Peyer's patch (tissue), 4 donors: Measurements from ENCODE around the gene WSCD1.

Experiments
- POLR2A ChIP-seq, 2 donors: fragments of 450-650 bp; IDR thresholded peaks; one replicate each; pipeline ENCODE4 v1.5.1; 2017; ENCODE audit warnings: antibody characterized with exemption in 2 of 2, mild to moderate bottlenecking in 2 of 2, moderate library complexity in 2 of 2
- TF ChIP-seq, protein P1 (sequence below), 6 experiments: fragments of 450-650 bp in 4 of 6; fragments of 200-600 bp in 2 of 6; sonication (generic) in 1 of 6; IDR thresholded peaks; one replicate each; pipeline ENCODE4 v1.5.1; 2017 to 2019; ENCODE audit warnings: antibody characterized with exemption in 6 of 6, mild to moderate bottlenecking in 3 of 6, moderate library complexity in 1 of 6

DNA sequence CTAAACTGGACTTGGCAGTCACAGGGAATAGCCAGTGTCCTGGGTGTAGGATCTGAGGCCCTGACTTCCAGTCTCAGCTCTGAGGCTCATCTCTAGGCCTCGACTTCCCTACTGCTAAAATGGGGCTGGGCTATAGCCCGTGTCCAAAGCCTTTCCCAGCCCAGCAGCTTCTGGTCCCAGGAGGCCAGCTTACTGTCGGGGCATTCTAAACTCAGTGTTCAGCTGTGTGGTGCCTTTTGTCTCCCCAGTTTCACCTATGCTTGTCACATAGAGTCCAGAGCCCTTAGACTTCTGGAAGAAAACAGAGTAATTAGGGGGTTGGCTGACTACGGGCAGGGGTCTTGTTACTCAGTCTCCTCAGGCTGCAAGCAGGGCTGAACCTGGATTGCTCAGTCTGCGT lies 94.8 kb downstream of the WSCD1 start:
- TF ChIP-seq, protein P1, sequence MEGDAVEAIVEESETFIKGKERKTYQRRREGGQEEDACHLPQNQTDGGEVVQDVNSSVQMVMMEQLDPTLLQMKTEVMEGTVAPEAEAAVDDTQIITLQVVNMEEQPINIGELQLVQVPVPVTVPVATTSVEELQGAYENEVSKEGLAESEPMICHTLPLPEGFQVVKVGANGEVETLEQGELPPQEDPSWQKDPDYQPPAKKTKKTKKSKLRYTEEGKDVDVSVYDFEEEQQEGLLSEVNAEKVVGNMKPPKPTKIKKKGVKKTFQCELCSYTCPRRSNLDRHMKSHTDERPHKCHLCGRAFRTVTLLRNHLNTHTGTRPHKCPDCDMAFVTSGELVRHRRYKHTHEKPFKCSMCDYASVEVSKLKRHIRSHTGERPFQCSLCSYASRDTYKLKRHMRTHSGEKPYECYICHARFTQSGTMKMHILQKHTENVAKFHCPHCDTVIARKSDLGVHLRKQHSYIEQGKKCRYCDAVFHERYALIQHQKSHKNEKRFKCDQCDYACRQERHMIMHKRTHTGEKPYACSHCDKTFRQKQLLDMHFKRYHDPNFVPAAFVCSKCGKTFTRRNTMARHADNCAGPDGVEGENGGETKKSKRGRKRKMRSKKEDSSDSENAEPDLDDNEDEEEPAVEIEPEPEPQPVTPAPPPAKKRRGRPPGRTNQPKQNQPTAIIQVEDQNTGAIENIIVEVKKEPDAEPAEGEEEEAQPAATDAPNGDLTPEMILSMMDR (IDR thresholded peaks at IDR 0.05): no peak
- no peak for TF ChIP-seq POLR2A (IDR thresholded peaks at IDR 0.05)
